RWPE2 (cell line): ENCODE data around the gene ARHGEF7.

Experiments
- ATAC-seq: fragments of 200-7000 bp; cut with Tn5 transposase; 3 replicates; pipeline ENCODE4 v1.9.1; 2021; ENCODE audit warnings: low read depth
- DNase-seq: peaks from one replicate; pipeline ENCODE4 v3.0.0-alpha.2; 2020; ENCODE audit warnings: low spot score
- H3K27ac ChIP-seq: fragments of 450-650 bp; 2 replicates; pipeline ENCODE4 v1.5.1; 2017; ENCODE audit warnings: mild to moderate bottlenecking; ENCODE audit not compliant: poor library complexity, severe bottlenecking
- H3K27me3 ChIP-seq: fragments of 250-450 bp; sonication (Bioruptor Pico); 2 replicates; pipeline ENCODE4 v1.5.1; 2021; ENCODE audit warnings: mild to moderate bottlenecking, moderate library complexity; ENCODE audit not compliant: insufficient read depth, poor library complexity, severe bottlenecking
- H3K36me3 ChIP-seq: fragments of 250-450 bp; sonication (Bioruptor Pico); 2 replicates; pipeline ENCODE4 v1.5.1; 2020; ENCODE audit warnings: low read depth, mild to moderate bottlenecking, moderate library complexity
- H3K4me1 ChIP-seq: fragments of 250-450 bp; sonication (Bioruptor Pico); 2 replicates; pipeline ENCODE4 v1.5.1; 2021; ENCODE audit warnings: mild to moderate bottlenecking, moderate library complexity; ENCODE audit not compliant: insufficient read depth, poor library complexity, severe bottlenecking
- H3K4me3 ChIP-seq: fragments of 250-450 bp; sonication (Bioruptor Pico); 2 replicates; pipeline ENCODE4 v1.5.1; 2021; ENCODE audit warnings: mild to moderate bottlenecking, moderate library complexity; ENCODE audit not compliant: severe bottlenecking
- H3K9me3 ChIP-seq: fragments of 250-450 bp; sonication (Bioruptor Pico); 2 replicates; pipeline ENCODE4 v1.5.1; 2021; ENCODE audit warnings: mild to moderate bottlenecking, moderate library complexity; ENCODE audit not compliant: severe bottlenecking
- CTCF ChIP-seq: fragments of 450-650 bp; IDR thresholded peaks from one replicate; pipeline ENCODE4 v1.5.1; 2017; ENCODE audit warnings: mild to moderate bottlenecking, moderate library complexity; ENCODE audit not compliant: poor library complexity, severe bottlenecking

Gene ARHGEF7

GRCh38 chr13:111342721-111343120 is 227.6 kb downstream of the ARHGEF7 start:
- H3K36me3 ChIP-seq, result no peaks in the 10 kb centered on the region
- DNase-seq (no peak), ATAC-seq (no peak)
- H3K27me3 ChIP-seq, result no peaks in the 10 kb centered on the region
- no peak overlapping the region for H3K27ac ChIP-seq
- no peaks in the 10 kb centered on the region for H3K9me3 ChIP-seq
- H3K4me3 ChIP-seq, result no peak overlapping the region
- no peak for TF ChIP-seq CTCF
- no peaks in the 10 kb centered on the region for H3K4me1 ChIP-seq

GRCh38 chr13:111343186-111343805 is 228.2 kb downstream of the ARHGEF7 start:
- no peaks in the 10 kb centered on the region for H3K27me3 ChIP-seq
- H3K4me3 ChIP-seq, result no peak overlapping the region
- no peak for TF ChIP-seq CTCF
- no peaks in the 10 kb centered on the region for H3K4me1 ChIP-seq
- no peak overlapping the region for H3K27ac ChIP-seq
- ATAC-seq (no peak), DNase-seq (no peak)
- no peaks in the 10 kb centered on the region for H3K9me3 ChIP-seq
- H3K36me3 ChIP-seq, result no peaks in the 10 kb centered on the region

GRCh38 chr13:111344471-111345191 is 229.5 kb downstream of the ARHGEF7 start:
- no peaks in the 10 kb centered on the region for H3K9me3 ChIP-seq
- ATAC-seq (peak; percentile 50; the same call in 2 of the 3 replicates), DNase-seq (no peak)
- H3K4me3 ChIP-seq, result no peak overlapping the region
- H3K4me1 ChIP-seq, result no peaks in the 10 kb centered on the region
- H3K27ac ChIP-seq, result no peak overlapping the region
- H3K36me3 ChIP-seq, result no peaks in the 10 kb centered on the region
- TF ChIP-seq CTCF, result peak; percentile 15
- H3K27me3 ChIP-seq, result no peaks in the 10 kb centered on the region

GRCh38 chr13:111345682-111346081 is 230.6 kb downstream of the ARHGEF7 start:
- Histone ChIP-seq H3K4me1 (no peaks in the 10 kb centered on the region), H3K27me3 (peaks cover 2% of the 10 kb centered on the region), H3K27ac (no peak overlapping the region), H3K36me3 (no peaks in the 10 kb centered on the region), H3K9me3 (no peaks in the 10 kb centered on the region), H3K4me3 (no peak overlapping the region)
- no peak for TF ChIP-seq CTCF
- DNase-seq (no peak), ATAC-seq (no peak)

GRCh38 chr13:111346101-111346680 is 231.1 kb downstream of the ARHGEF7 start:
- no peak for TF ChIP-seq CTCF

More at GRCh38 chr13:111346101-111346680, 231.1 kb downstream of the ARHGEF7 start:
- Histone ChIP-seq H3K9me3 (no peaks in the 10 kb centered on the region), H3K27me3 (peaks cover 7% of the 10 kb centered on the region), H3K36me3 (no peaks in the 10 kb centered on the region), H3K4me1 (no peaks in the 10 kb centered on the region), H3K4me3 (no peak overlapping the region), H3K27ac (no peak overlapping the region)
- no peak for ATAC-seq
- DNase-seq, result peak; percentile 54
